GM18517 (cell line): Measurements from ENCODE around the gene ARF6.

Source experiments
- ATAC-seq: cut with Tn5 transposase; IDR thresholded peaks from one replicate; pipeline ENCODE4 v1.9.1; 2021; ENCODE audit warnings: mild to moderate bottlenecking, moderate library complexity; ENCODE audit not compliant: unreplicated experiment

ARF6 gene

GRCh38 chr14:49939884-49940510 lies 47.1 kb downstream of the ARF6 start:
- ATAC-seq = no peak

GRCh38 chr14:49940808-49941421 lies 48.0 kb downstream of the ARF6 start:
- no peak for ATAC-seq

GRCh38 chr14:49942090-49942489 lies 49.2 kb downstream of the ARF6 start:
- ATAC-seq = no peak

GRCh38 chr14:49944501-49944900 lies 51.6 kb downstream of the ARF6 start:
- ATAC-seq = no peak

- ATAC-seq = no peak
Observed at GRCh38 chr14:49945448-49946319, 52.8 kb downstream of the ARF6 start.
